ENCODE measurements around the gene DPP6. TPM values are rescaled to one million over a fixed set of nuclear protein-coding genes. Genes with fewer than 3 reads are reported as not detected.
A peak's percentile ranks its signal among the peaks of the same experiment; 100 is the strongest.

Gene DPP6
- total RNA-seq, 1 donor from 2014 or later, result not detected

DNA sequence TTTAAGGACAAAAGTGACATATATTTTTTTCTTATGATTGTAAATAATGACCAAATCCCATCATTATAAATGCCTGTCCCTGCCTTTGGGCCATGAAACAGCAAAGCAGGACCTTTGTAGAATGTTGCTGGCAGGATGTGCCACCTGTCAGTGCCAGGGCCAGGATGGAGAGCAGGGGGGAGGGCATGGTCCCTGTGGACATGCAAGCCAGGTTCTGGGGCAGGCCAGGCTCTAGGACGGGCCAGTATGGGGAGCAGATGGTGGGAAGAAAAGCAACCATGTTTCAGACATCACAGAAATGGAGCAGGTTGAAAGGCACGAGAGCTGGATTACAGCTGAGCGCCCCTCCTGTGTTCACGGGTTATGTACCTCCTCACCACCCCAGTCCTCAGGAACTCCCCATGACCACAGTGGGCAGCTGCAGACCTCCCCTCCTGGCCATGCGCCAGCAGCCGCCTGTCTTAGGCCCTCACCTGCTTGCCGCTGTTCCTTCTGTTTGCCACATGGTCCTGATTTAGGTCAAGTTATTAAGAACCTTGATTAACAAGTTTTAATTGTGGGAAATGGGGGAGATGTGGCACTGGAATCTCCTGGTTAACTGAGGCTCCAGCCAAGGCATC is 740.3 kb downstream of the DPP6 start:
- no peaks in the 10 kb centered on the region for H3K4me1 Mint-ChIP-seq
- intact Hi-C loops (cut with micrococcal nuclease), result no loop called here
- no peak for DNase-seq
- H3K27ac Mint-ChIP-seq, result no peak overlapping the region
- H3K9me3 Mint-ChIP-seq, result peaks cover 4% of the 10 kb centered on the region
- no peaks in the 10 kb centered on the region for H3K36me3 Mint-ChIP-seq (ENCODE audit: low read depth)
- no peak overlapping the region for H3K4me3 Mint-ChIP-seq
- H3K27me3 Mint-ChIP-seq, result no peaks in the 10 kb centered on the region

DNA sequence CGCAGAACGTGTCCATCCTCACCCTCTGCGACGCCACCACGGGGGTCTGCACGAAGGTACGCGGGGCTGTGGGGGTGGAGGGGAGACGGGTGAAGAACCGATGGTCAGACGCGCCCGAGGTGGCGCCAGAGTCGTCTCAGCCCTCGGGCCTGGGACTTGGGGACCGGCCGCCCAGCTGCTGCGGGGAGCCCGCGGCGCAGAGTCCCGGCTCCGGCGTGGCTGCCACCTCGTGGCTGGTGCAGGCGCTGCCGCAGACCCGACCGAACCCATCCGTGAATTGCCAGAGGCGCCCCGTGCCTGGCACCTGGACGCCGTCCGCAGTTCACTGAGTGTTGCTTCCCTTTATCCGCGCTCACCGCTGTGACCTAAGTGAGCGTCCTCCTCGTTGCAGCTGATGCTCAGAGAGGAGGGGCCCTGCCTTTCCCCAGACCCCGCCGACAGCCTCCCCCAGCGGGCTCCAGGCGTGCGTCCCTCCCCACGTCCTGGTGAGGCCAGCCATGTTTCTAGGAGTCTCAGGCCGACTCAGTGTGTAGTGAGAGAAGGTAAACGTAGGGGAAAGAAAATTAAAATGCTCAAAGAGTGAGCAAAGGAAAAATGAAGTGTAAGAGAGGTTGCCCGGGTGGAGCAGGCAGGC is 742.1 kb downstream of the DPP6 start:
- no peaks in the 10 kb centered on the region for H3K27me3 Mint-ChIP-seq
- no peaks in the 10 kb centered on the region for H3K4me1 Mint-ChIP-seq
- no peak overlapping the region for H3K4me3 Mint-ChIP-seq
- DNase-seq, result peak; percentile 58
- intact Hi-C loops (cut with micrococcal nuclease), result no loop called here
- H3K27ac Mint-ChIP-seq, result no peak overlapping the region
- H3K36me3 Mint-ChIP-seq (ENCODE audit: low read depth), result no peaks in the 10 kb centered on the region
- H3K9me3 Mint-ChIP-seq, result no peaks in the 10 kb centered on the region

- no peaks in the 10 kb centered on the region for H3K36me3 Mint-ChIP-seq (ENCODE audit: low read depth)
- no peak for DNase-seq
- no peak overlapping the region for H3K4me3 Mint-ChIP-seq
- intact Hi-C loops (cut with micrococcal nuclease), result no loop called here
- no peaks in the 10 kb centered on the region for H3K9me3 Mint-ChIP-seq
- H3K27me3 Mint-ChIP-seq, result no peaks in the 10 kb centered on the region
- no peak overlapping the region for H3K27ac Mint-ChIP-seq
- H3K4me1 Mint-ChIP-seq, result no peaks in the 10 kb centered on the region
Observed at GRCh38 chr7:154795014-154795413, 742.8 kb downstream of the DPP6 start.

- intact Hi-C loops (cut with micrococcal nuclease), result no loop called here
- Mint-ChIP-seq H3K27me3 (no peaks in the 10 kb centered on the region), H3K4me1 (no peaks in the 10 kb centered on the region), H3K27ac (no peak overlapping the region), H3K4me3 (no peak overlapping the region), H3K9me3 (no peaks in the 10 kb centered on the region), H3K36me3 (ENCODE audit: low read depth) (no peaks in the 10 kb centered on the region)
- DNase-seq, result no peak
Observed at GRCh38 chr7:154795437-154795836, 743.2 kb downstream of the DPP6 start.

GRCh38 chr7:154804449-154804848 is 752.3 kb downstream of the DPP6 start:
- intact Hi-C loops (cut with micrococcal nuclease), result no loop called here
- DNase-seq, result no peak
- Mint-ChIP-seq H3K36me3 (ENCODE audit: low read depth) (no peaks in the 10 kb centered on the region), H3K27ac (no peak overlapping the region), H3K4me3 (no peak overlapping the region), H3K4me1 (no peaks in the 10 kb centered on the region), H3K27me3 (no peaks in the 10 kb centered on the region), H3K9me3 (no peaks in the 10 kb centered on the region)

DNA sequence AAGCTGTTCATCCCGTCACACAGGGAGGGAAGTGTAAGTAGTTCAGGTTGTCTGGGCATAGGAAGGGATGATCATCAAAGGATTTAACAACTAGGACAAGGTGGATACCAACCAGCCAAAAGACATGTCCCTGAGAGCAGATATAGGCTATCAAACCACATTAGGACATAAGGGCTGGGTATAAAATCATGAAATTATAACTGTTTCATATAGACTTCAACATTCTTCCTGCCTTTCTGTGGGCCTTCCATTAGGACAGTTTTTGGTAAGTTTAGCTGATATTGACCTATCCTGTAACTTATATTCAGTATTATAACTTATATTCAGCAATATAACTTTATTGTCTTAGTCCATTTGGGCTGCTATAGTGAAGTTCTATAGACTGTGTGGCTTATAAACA is 759.8 kb downstream of the DPP6 start:
- H3K27ac Mint-ChIP-seq, result no peak overlapping the region
- H3K9me3 Mint-ChIP-seq, result peaks cover 22% of the 10 kb centered on the region
- no peaks in the 10 kb centered on the region for H3K4me1 Mint-ChIP-seq
- no peak for DNase-seq
- intact Hi-C loops (cut with micrococcal nuclease), result no loop called here
- H3K27me3 Mint-ChIP-seq, result no peaks in the 10 kb centered on the region
- H3K36me3 Mint-ChIP-seq (ENCODE audit: low read depth), result no peaks in the 10 kb centered on the region
- no peak overlapping the region for H3K4me3 Mint-ChIP-seq

DNA sequence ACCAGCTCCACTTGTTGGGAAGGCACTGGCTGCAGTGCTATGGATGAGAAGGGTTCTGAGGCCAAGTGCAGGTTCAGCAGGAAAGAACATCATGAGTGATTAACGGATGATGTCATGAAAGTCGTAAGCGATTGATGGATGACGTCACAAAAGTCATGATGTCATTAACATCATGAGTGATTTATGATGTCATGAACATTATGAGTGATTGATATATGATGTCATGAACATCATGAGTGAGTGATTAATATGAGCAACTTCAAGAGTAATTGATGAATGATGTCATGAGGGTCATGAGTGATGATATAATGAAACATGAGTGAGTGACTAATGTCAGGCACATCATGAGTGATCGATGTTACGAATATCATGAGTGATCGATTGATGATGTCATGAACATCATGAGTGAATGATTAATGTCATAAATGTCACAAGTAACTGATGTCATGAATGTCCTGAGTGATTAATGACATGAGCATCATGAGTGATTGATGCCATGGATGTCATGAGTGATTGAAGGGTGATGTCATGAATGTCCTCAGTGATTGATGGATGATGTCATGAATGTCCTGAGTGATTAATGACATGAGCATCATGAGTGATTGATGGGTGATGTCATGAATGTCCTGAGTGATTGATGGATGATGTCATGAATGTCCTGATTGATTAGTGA is 765.2 kb downstream of the DPP6 start:
- H3K4me3 Mint-ChIP-seq, result no peak overlapping the region
- H3K9me3 Mint-ChIP-seq, result peaks cover 17% of the 10 kb centered on the region
- H3K4me1 Mint-ChIP-seq, result no peaks in the 10 kb centered on the region
- DNase-seq, result no peak
- intact Hi-C loops (cut with micrococcal nuclease), result no loop called here
- no peaks in the 10 kb centered on the region for H3K36me3 Mint-ChIP-seq (ENCODE audit: low read depth)
- H3K27me3 Mint-ChIP-seq, result no peaks in the 10 kb centered on the region
- H3K27ac Mint-ChIP-seq, result no peak overlapping the region

- Mint-ChIP-seq H3K36me3 (ENCODE audit: low read depth) (no peaks in the 10 kb centered on the region), H3K4me1 (no peaks in the 10 kb centered on the region), H3K9me3 (no peaks in the 10 kb centered on the region), H3K27ac (no peak overlapping the region), H3K4me3 (no peak overlapping the region), H3K27me3 (no peaks in the 10 kb centered on the region)
- intact Hi-C loops (cut with micrococcal nuclease), result no loop called here
- DNase-seq, result no peak
Observed at GRCh38 chr7:154827007-154827406, 774.8 kb downstream of the DPP6 start.

GRCh38 chr7:154832557-154833138 is 780.5 kb downstream of the DPP6 start:
- H3K4me3 Mint-ChIP-seq, result no peak overlapping the region
- H3K4me1 Mint-ChIP-seq, result no peaks in the 10 kb centered on the region
- no peaks in the 10 kb centered on the region for H3K9me3 Mint-ChIP-seq
- H3K27me3 Mint-ChIP-seq, result no peaks in the 10 kb centered on the region
- no peak for DNase-seq
- intact Hi-C loops (cut with micrococcal nuclease), result no loop called here
- no peak overlapping the region for H3K27ac Mint-ChIP-seq
- H3K36me3 Mint-ChIP-seq (ENCODE audit: low read depth), result no peaks in the 10 kb centered on the region

DNA sequence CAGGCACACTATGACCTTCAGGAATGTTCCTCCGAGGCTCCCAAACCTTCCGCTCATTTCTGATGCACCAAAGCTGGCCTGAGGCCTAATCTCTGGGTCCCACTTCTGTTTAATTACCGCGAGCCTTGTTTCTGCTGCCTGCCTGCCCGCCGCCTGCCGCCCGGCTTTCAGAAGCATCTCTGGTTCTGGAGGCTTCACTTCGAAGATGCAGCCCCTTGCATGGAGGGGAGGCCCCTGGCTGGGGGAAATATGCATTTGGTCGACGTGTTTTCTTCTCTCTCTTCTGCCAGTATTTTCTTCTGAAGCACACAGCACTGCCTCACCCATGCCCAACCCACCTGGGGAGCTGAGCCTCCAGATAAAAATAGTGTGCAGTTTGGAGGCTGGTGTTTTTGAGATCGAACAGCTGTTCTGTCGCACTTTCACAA is 783.8 kb downstream of the DPP6 start:
- H3K4me1 Mint-ChIP-seq, result no peaks in the 10 kb centered on the region
- H3K36me3 Mint-ChIP-seq (ENCODE audit: low read depth), result no peaks in the 10 kb centered on the region
- no peak overlapping the region for H3K27ac Mint-ChIP-seq
- no peak overlapping the region for H3K4me3 Mint-ChIP-seq
- no peak for DNase-seq
- intact Hi-C loops (cut with micrococcal nuclease), result no loop called here
- H3K9me3 Mint-ChIP-seq, result no peaks in the 10 kb centered on the region
- H3K27me3 Mint-ChIP-seq, result no peaks in the 10 kb centered on the region

DNA sequence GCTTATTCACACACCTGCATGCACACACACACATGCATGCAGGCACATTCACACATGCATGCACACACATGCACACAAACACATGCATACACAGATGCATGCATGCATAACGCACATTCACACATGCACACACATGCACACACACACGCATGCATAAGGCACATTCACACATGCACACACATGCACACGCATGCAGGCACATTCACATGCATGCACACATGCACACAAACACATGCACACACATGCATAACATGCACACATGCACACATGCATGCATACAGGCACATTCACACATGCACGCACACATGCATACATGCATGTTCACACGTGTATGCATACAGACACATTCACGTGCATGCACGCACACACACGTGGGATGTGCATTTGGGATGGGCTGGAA is 784.9 kb downstream of the DPP6 start:
- no peaks in the 10 kb centered on the region for H3K36me3 Mint-ChIP-seq (ENCODE audit: low read depth)
- no peaks in the 10 kb centered on the region for H3K4me1 Mint-ChIP-seq
- no peaks in the 10 kb centered on the region for H3K9me3 Mint-ChIP-seq
- H3K4me3 Mint-ChIP-seq, result no peak overlapping the region
- intact Hi-C loops (cut with micrococcal nuclease), result no loop called here
- H3K27ac Mint-ChIP-seq, result no peak overlapping the region
- no peak for DNase-seq
- H3K27me3 Mint-ChIP-seq, result peaks cover 2% of the 10 kb centered on the region

DNA sequence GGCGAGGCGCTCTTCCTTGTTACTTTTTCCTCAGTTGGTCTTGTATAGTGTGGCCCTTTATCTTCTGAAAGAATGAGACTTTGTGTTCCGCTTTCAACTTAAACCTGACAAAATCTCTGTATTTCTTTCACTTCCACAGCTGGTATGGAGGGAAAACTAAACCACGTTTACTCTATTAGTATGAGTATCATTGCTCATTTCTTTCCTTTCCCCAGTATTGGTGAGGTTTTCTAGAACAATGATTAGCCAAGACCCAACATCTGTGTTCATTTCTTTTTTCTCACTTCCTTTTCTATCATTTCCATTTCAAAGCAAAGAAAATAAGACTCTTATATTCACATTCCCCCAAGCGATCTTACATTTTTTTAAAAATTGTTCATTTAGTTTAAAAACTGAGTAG is 785.4 kb downstream of the DPP6 start:
- peaks cover 2% of the 10 kb centered on the region for H3K27me3 Mint-ChIP-seq
- intact Hi-C loops (cut with micrococcal nuclease), result no loop called here
- H3K4me1 Mint-ChIP-seq, result no peaks in the 10 kb centered on the region
- no peak overlapping the region for H3K4me3 Mint-ChIP-seq
- H3K27ac Mint-ChIP-seq, result no peak overlapping the region
- H3K9me3 Mint-ChIP-seq, result no peaks in the 10 kb centered on the region
- no peaks in the 10 kb centered on the region for H3K36me3 Mint-ChIP-seq (ENCODE audit: low read depth)
- no peak for DNase-seq

DNA sequence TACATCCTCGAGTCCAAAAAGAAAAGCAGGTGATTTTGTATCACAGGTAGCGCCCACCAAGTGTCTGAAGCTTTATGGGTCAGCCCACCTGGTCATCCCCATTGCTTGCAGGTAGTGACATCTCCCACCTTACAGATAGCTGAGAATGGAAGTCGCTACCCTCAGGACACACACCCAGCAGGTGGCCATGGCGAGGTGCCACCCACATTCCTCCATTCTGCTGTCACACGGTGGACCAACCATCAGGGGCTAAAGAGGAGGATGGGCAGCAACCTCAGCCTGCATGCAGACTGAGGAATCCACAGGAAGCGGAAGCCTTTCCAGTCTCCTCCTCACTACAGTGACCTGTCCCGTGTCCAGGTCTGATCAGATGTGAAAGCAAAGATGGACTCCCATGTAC is 787.9 kb downstream of the DPP6 start:
- Mint-ChIP-seq H3K4me3 (no peak overlapping the region), H3K36me3 (ENCODE audit: low read depth) (no peaks in the 10 kb centered on the region), H3K27me3 (peaks cover 8% of the 10 kb centered on the region), H3K27ac (no peak overlapping the region), H3K4me1 (no peaks in the 10 kb centered on the region), H3K9me3 (no peaks in the 10 kb centered on the region)
- DNase-seq, result no peak
- intact Hi-C loops (cut with micrococcal nuclease), result no loop called here

- intact Hi-C loops (cut with micrococcal nuclease), result no loop called here
- Mint-ChIP-seq H3K36me3 (ENCODE audit: low read depth) (no peaks in the 10 kb centered on the region), H3K4me1 (no peaks in the 10 kb centered on the region), H3K4me3 (no peak overlapping the region), H3K9me3 (no peaks in the 10 kb centered on the region), H3K27me3 (peaks cover 14% of the 10 kb centered on the region), H3K27ac (no peak overlapping the region)
- no peak for DNase-seq
Observed at GRCh38 chr7:154841731-154842331, 789.6 kb downstream of the DPP6 start.

Measured in activated CD4-positive, alpha-beta T cell treated with anti-CD3 and anti-CD28 coated beads, Interleukin-2, amount 10 ng/mL, durations not matched to agents 24 days and 14 days (primary cell).